Esophagus muscularis mucosa (tissue), 4 donors: ENCODE data around the gene ITGAL. TPM values are rescaled to one million over a fixed set of nuclear protein-coding genes. Genes with fewer than 3 reads are reported as not detected.

Experiments
- DNase-seq: peaks from one replicate; pipeline ENCODE4 v3.0.0-alpha.2; 2017; ENCODE audit errors: extremely low spot score
- H3K27ac ChIP-seq, 4 donors: fragments of 200-600 bp; sonication (generic); replicated peaks in 1 of 4; 1 replicate in 3 of 4; 2 replicates in 1 of 4; pipeline ENCODE4 v1.5.1; 2016 to 2019; ENCODE audit warnings: mild to moderate bottlenecking in 1 of 4
- H3K27me3 ChIP-seq, 4 donors: fragments of 200-600 bp; sonication (generic); one replicate each; pipeline versions ENCODE4 v1.5.1 to v1.6.0; 2016 to 2019
- H3K36me3 ChIP-seq, 4 donors: fragments of 200-600 bp; sonication (generic); one replicate each; pipeline ENCODE4 v1.5.1; 2016 to 2019
- H3K4me1 ChIP-seq, 4 donors: fragments of 200-600 bp; sonication (generic); one replicate each; pipeline ENCODE4 v1.5.1; 2016 to 2019
- H3K4me3 ChIP-seq, 4 donors: fragments of 200-600 bp; sonication (generic); 1 replicate in 2 of 4; 2 replicates in 2 of 4; pipeline ENCODE4 v1.5.1; 2016 to 2019; ENCODE audit warnings: mild to moderate bottlenecking in 4 of 4, moderate library complexity in 1 of 4
- H3K9me3 ChIP-seq, 4 donors: fragments of 200-600 bp; sonication (generic); 1 replicate in 3 of 4; 2 replicates in 1 of 4; pipeline ENCODE4 v1.5.1; 2016 to 2019
- CTCF ChIP-seq, 3 experiments: fragments of 200-600 bp in 2 of 3; fragments of 450-650 bp in 1 of 3; sonication (generic) in 2 of 3; IDR thresholded peaks; one replicate each; pipeline ENCODE4 v1.5.1; 2017 to 2019; ENCODE audit warnings: antibody characterized with exemption in 3 of 3, mild to moderate bottlenecking in 2 of 3, moderate library complexity in 1 of 3
- EP300 ChIP-seq: sonication (generic); formaldehyde crosslinking; IDR thresholded peaks from one replicate; pipeline ENCODE4 v1.6.1; 2017; ENCODE audit warnings: antibody characterized with exemption
- POLR2A ChIP-seq: fragments of 450-650 bp; IDR thresholded peaks from one replicate; pipeline ENCODE4 v1.6.1; 2017; ENCODE audit warnings: antibody characterized with exemption, moderate library complexity, mild to moderate bottlenecking, low read depth
- POLR2AphosphoS5 ChIP-seq, 2 donors: sonication (generic); formaldehyde crosslinking; IDR thresholded peaks; one replicate each; pipeline ENCODE4 v1.6.1; 2017; ENCODE audit warnings: antibody characterized with exemption in 2 of 2
- WGBS: methylation state at CpG from one replicate; pipeline ENCODE4 v1.1.5; 2018; 5-methylcytosine and 5-hydroxymethylcytosine counted together
- intact Hi-C: fragments of 100-400 bp; cut with DNase I; formaldehyde crosslinking; loops from one replicate; pipeline ENCODE4 v1.15.1; 2023
- total RNA-seq, 4 donors: library from RNA; depleted of rRNA; stranded (reverse); fragments of >200 nt; gene quantifications; one replicate each; pipeline versions ENCODE4 v1.1.0 to v1.2.1, GENCODE V29; 2016

The ITGAL gene
- total RNA-seq, 4 donors from 2014 or later = 1.5 to 2.7 (median 2.5) TPM

- H3K36me3 ChIP-seq = no peaks in the 10 kb centered on the region
- intact Hi-C loops = no loop called here
Measured at GRCh38 chr16:30494709-30495108, 22.2 kb downstream of the ITGAL start.

GRCh38 chr16:30499284-30499683 is 26.7 kb downstream of the ITGAL start:
- intact Hi-C loops = no loop called here
- 81% methylated on average over 7 of the region's 8 CpGs for WGBS
- H3K4me3 ChIP-seq = no peak overlapping the region
- H3K27ac ChIP-seq = no peak overlapping the region
- H3K4me1 ChIP-seq = no peaks in the 10 kb centered on the region
- no peaks in the 10 kb centered on the region for H3K36me3 ChIP-seq
- TF ChIP-seq POLR2A (no peak), POLR2AphosphoS5 (IDR thresholded peaks at IDR 0.05) (no peak), CTCF (IDR thresholded peaks at IDR 0.05) (no peak), EP300 (no peak)
- no peaks in the 10 kb centered on the region for H3K9me3 ChIP-seq
- peaks cover 0 to 23% (median 0%) of the 10 kb centered on the region in 4 donors for H3K27me3 ChIP-seq
- no peak for DNase-seq

More at GRCh38 chr16:30494709-30495108, 22.2 kb downstream of the ITGAL start:
- TF ChIP-seq CTCF (IDR thresholded peaks at IDR 0.05) = no peak
- no peak for TF ChIP-seq POLR2AphosphoS5 (IDR thresholded peaks at IDR 0.05)
- no peak for TF ChIP-seq POLR2A
- no peak for TF ChIP-seq EP300
- no peak overlapping the region for H3K4me3 ChIP-seq
- no peaks in the 10 kb centered on the region for H3K4me1 ChIP-seq
- WGBS = 67% methylated on average over 11 of the region's 12 CpGs
- no peak overlapping the region for H3K27ac ChIP-seq
- no peaks in the 10 kb centered on the region for H3K9me3 ChIP-seq
- peaks cover 0 to 23% (median 0%) of the 10 kb centered on the region in 4 donors for H3K27me3 ChIP-seq
- DNase-seq = no peak

- WGBS = 72% methylated on average over 6 of the region's 6 CpGs
- Histone ChIP-seq H3K9me3 (no peaks in the 10 kb centered on the region), H3K36me3 (no peaks in the 10 kb centered on the region), H3K27me3 (no peaks in the 10 kb centered on the region), H3K27ac (no peak overlapping the region), H3K4me1 (no peaks in the 10 kb centered on the region), H3K4me3 (no peak overlapping the region)
- intact Hi-C loops = no loop called here
- TF ChIP-seq POLR2AphosphoS5 (IDR thresholded peaks at IDR 0.05) = no peak
- no peak for TF ChIP-seq POLR2A
- no peak for TF ChIP-seq CTCF (IDR thresholded peaks at IDR 0.05)
- TF ChIP-seq EP300 = no peak
- no peak for DNase-seq
Measured at GRCh38 chr16:30503403-30504296, 31.1 kb downstream of the ITGAL start.

- intact Hi-C loops = no loop called here
- no peak for DNase-seq
- Histone ChIP-seq H3K4me3 (no peak overlapping the region), H3K9me3 (no peaks in the 10 kb centered on the region), H3K4me1 (no peaks in the 10 kb centered on the region), H3K27me3 (no peaks in the 10 kb centered on the region), H3K27ac (no peak overlapping the region), H3K36me3 (no peaks in the 10 kb centered on the region)
- 84% methylated on average over 4 of the region's 4 CpGs for WGBS
- TF ChIP-seq POLR2AphosphoS5 (IDR thresholded peaks at IDR 0.05) = no peak
- no peak for TF ChIP-seq CTCF (IDR thresholded peaks at IDR 0.05)
- no peak for TF ChIP-seq POLR2A
Measured at GRCh38 chr16:30509081-30509765, 36.7 kb downstream of the ITGAL start.
